HG02884 (cell line): Measurements from ENCODE around the gene GUCA2A.
"Not testable (repeated sequence)": the region's sequence is repeated elsewhere in the genome, so short reads cannot be mapped to it uniquely, and the experiment has no call there.

ENCODE experiments used
- ATAC-seq: cut with Tn5 transposase; IDR thresholded peaks from one replicate; pipeline ENCODE4 v1.9.1; 2021; ENCODE audit warnings: mild to moderate bottlenecking, moderate library complexity; ENCODE audit not compliant: unreplicated experiment

The GUCA2A gene

GRCh38 chr1:42164551-42165420 is at the start of gene GUCA2A:
TSS of gene GUCA2A (minus strand) at chr1:42164745. CDS start at chr1:42164712, 33 bp downstream.
- ATAC-seq: no peak

- no peak for ATAC-seq
These were observed 46.7 kb upstream of the GUCA2A start for GRCh38 chr1:42211224-42211623.

GRCh38 chr1:42210421-42211133 is 46.0 kb upstream of the GUCA2A start:
- ATAC-seq: no peak

GRCh38 chr1:42209526-42210251 is 45.1 kb upstream of the GUCA2A start:
- no peak for ATAC-seq

GRCh38 chr1:42206930-42207329 is 42.4 kb upstream of the GUCA2A start:
- ATAC-seq: not testable (repeated sequence)

- no peak for ATAC-seq
These were observed 41.6 kb upstream of the GUCA2A start for GRCh38 chr1:42206164-42206563.

- no peak for ATAC-seq
These were observed 37.4 kb upstream of the GUCA2A start for GRCh38 chr1:42201986-42202385.

- ATAC-seq: no peak
These were observed 33.7 kb upstream of the GUCA2A start for GRCh38 chr1:42198251-42198650.

GRCh38 chr1:42195841-42196240 is 31.3 kb upstream of the GUCA2A start:
- no peak for ATAC-seq

GRCh38 chr1:42192106-42192505 is 27.6 kb upstream of the GUCA2A start:
- no peak for ATAC-seq

GRCh38 chr1:42191319-42191718 is 26.8 kb upstream of the GUCA2A start:
- ATAC-seq: no peak

- no peak for ATAC-seq
These were observed 25.6 kb upstream of the GUCA2A start for GRCh38 chr1:42189931-42190853.

GRCh38 chr1:42186152-42186551 is 21.6 kb upstream of the GUCA2A start:
- no peak for ATAC-seq

- no peak for ATAC-seq
These were observed 20.1 kb upstream of the GUCA2A start for GRCh38 chr1:42184616-42185015.

- ATAC-seq: no peak
These were observed 19.4 kb upstream of the GUCA2A start for GRCh38 chr1:42183957-42184268.

- no peak for ATAC-seq
These were observed 18.8 kb upstream of the GUCA2A start for GRCh38 chr1:42183210-42183956.

- ATAC-seq: no peak
These were observed 17.1 kb upstream of the GUCA2A start for GRCh38 chr1:42181687-42182086.

- no peak for ATAC-seq
These were observed 15.4 kb upstream of the GUCA2A start for GRCh38 chr1:42179900-42180329.

- ATAC-seq: no peak
These were observed 14.7 kb upstream of the GUCA2A start for GRCh38 chr1:42179275-42179674.

GRCh38 chr1:42178249-42178648 is 13.7 kb upstream of the GUCA2A start:
- ATAC-seq: no peak
